ENCODE results near the gene NTM. TPM values are rescaled to one million over a fixed set of nuclear protein-coding genes. Genes with fewer than 3 reads are reported as not detected.

The NTM gene
- total RNA-seq, 1 donor: 52.2 TPM

DNA sequence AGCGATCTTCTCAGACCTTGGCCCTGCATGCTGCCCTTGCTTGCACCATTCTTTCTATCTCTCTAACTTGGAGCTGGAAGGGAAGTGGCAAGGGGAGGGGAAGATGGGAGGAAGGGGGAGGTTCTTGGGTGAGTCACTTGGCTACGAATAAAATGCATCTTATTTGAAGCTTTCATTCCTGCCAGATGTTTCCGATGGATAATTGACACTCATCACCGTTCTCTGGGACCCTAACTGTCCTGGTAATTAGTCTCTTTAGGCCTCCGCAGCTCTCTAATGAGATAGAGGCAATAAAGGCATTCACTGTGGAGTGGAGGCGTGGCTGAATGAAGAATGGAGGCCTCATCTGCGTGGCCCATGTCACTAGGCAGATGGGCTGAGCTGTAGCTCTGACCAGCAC, 960.1 kb downstream of the NTM start:
- peak; percentile 7 for DNase-seq (ENCODE audit: low read depth)
- no peak overlapping the region for H3K4me3 ChIP-seq (ENCODE audit: low read depth, low read length)
- TF ChIP-seq, protein P1, sequence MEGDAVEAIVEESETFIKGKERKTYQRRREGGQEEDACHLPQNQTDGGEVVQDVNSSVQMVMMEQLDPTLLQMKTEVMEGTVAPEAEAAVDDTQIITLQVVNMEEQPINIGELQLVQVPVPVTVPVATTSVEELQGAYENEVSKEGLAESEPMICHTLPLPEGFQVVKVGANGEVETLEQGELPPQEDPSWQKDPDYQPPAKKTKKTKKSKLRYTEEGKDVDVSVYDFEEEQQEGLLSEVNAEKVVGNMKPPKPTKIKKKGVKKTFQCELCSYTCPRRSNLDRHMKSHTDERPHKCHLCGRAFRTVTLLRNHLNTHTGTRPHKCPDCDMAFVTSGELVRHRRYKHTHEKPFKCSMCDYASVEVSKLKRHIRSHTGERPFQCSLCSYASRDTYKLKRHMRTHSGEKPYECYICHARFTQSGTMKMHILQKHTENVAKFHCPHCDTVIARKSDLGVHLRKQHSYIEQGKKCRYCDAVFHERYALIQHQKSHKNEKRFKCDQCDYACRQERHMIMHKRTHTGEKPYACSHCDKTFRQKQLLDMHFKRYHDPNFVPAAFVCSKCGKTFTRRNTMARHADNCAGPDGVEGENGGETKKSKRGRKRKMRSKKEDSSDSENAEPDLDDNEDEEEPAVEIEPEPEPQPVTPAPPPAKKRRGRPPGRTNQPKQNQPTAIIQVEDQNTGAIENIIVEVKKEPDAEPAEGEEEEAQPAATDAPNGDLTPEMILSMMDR (IDR thresholded peaks at IDR 0.05; ENCODE audit: insufficient read depth, low read length): no peak

DNA sequence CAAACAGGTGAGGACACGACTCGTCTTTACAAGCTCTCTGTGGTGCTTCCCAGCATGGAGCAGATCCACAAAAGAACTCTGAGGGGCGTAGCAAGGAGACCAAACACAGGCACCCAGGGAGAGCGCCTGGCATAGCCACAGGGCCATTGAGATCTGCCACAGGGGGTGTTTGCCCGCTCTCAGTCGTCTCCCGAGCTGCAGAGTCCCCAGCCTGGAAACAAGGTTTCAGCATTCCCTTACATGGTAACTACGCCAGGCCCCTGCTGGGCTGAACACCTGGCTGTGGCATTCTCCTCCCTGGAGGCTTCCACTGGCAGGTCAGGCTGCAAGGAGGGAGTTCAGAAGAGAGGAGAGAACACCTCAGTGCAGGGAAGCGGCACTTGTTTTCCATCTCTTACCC, 962.1 kb downstream of the NTM start:
- no peak overlapping the region for H3K4me3 ChIP-seq (ENCODE audit: low read depth, low read length)
- TF ChIP-seq, protein P1 (IDR thresholded peaks at IDR 0.05; ENCODE audit: insufficient read depth, low read length): no peak
- no peak for DNase-seq (ENCODE audit: low read depth)

DNA sequence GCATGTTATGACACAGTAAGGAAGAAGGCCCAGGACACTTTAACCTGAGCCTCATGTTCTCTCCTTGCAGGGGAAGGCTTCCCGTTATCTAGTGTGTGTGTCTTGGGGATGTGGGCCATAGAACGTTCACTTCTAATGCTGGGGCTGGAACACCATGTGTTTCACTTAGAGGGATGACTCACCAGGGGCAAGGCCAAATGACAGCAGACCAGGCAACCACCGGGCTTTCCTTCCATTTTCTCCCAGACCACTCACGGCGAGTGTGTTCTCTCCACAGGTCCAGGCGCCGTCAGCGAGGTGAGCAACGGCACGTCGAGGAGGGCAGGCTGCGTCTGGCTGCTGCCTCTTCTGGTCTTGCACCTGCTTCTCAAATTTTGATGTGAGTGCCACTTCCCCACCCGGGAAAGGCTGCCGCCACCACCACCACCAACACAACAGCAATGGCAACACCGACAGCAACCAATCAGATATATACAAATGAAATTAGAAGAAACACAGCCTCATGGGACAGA, 964.4 kb downstream of the NTM start:
- no peak overlapping the region for H3K4me3 ChIP-seq (ENCODE audit: low read depth, low read length)
- DNase-seq (ENCODE audit: low read depth): no peak
- TF ChIP-seq, protein P1 (IDR thresholded peaks at IDR 0.05; ENCODE audit: insufficient read depth, low read length): no peak

DNA sequence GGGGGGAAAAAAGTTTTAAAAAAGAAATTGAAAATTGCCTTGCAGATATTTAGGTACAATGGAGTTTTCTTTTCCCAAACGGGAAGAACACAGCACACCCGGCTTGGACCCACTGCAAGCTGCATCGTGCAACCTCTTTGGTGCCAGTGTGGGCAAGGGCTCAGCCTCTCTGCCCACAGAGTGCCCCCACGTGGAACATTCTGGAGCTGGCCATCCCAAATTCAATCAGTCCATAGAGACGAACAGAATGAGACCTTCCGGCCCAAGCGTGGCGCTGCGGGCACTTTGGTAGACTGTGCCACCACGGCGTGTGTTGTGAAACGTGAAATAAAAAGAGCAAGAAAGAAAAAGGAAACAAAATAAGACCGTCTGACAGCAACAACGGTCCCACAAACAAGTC, 964.9 kb downstream of the NTM start:
- TF ChIP-seq, protein P1 (IDR thresholded peaks at IDR 0.05; ENCODE audit: insufficient read depth, low read length): no peak
- DNase-seq (ENCODE audit: low read depth): no peak
- H3K4me3 ChIP-seq (ENCODE audit: low read depth, low read length): no peak overlapping the region

DNA sequence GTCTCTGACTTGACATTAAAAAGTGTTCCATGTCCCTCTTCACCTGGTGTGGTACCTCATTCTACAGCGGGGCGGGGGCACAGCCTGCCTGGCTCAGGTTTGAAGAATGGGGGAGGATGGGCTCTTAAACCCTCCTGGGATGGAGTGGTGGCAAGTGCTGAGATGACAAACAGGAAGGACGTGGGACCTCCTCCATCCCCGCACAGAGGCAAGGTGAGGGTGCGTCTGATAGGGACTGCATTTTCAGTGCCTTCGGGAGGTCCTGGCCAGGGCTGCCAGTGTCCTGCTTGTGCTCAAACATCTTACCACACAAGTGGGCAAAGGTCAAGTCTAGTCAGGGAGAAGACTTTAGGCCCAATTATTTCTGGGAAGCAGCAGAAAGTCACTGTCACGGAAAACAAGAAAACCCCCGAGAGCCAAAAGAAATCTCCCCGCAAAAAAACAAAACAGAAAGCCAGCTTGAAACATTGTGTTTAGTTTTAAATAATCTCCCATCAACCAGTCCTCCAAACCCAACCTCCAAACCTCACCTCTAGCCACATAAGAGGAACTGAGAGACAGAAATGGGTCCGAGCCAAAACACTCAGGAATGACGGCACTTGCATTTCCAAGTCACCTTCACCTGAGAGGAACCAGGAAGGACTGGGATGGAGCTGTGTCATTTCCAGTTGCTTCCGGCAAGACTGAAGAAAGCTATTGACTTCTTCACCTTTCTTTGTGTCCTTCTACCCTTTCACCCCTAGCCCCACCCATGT, 966.5 kb downstream of the NTM start:
- TF ChIP-seq, protein P1 (IDR thresholded peaks at IDR 0.05; ENCODE audit: insufficient read depth, low read length): no peak
- H3K4me3 ChIP-seq (ENCODE audit: low read depth, low read length): no peak overlapping the region
- DNase-seq (ENCODE audit: low read depth): no peak

DNA sequence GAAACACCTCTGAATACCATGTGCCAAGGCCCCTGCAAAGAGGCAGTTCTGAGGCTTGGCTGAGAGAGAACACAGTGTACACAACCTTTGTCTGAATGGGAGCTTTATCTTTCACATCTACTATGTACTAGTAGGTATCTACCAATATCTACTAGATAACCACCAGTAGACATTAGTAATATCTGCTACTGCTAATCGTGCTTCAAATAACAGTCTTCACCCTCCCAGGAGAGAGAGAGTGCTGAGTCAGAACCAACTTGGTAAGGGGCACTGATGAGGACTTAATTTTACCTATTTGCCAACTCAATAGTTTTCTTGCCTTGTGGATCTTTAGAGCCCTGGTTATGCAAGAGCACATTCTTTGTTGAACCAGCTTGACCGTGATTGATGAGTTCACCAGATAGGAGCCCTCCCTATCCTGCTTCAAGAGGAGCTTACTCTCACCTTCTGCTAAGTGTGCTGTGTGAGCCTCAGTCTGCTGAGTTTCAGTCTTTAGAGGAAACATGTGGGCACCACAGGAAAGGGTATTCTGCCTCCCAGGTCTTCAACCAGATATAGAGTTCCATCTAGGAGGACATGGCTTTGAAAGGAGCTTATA, 967.5 kb downstream of the NTM start:
- DNase-seq (ENCODE audit: low read depth): no peak
- H3K4me3 ChIP-seq (ENCODE audit: low read depth, low read length): no peak overlapping the region
- TF ChIP-seq, protein P1 (IDR thresholded peaks at IDR 0.05; ENCODE audit: insufficient read depth, low read length): no peak

Data from fibroblast of the aortic adventitia (primary cell).